Right ventricle myocardium superior (tissue), 1 donor: ENCODE data around the gene MPRIP. TPM values are rescaled to one million over a fixed set of nuclear protein-coding genes. Genes with fewer than 3 reads are reported as not detected.
"Not testable (repeated sequence)": the region's sequence is repeated elsewhere in the genome, so short reads cannot be mapped to it uniquely, and the experiment has no call there.

Source experiments
- ATAC-seq: fragments of 200-7000 bp; cut with Tn5 transposase; one replicate; pipeline ENCODE4 v1.9.1; 2020; ENCODE audit warnings: mild to moderate bottlenecking; ENCODE audit not compliant: poor library complexity
- DNase-seq: peaks from one replicate; pipeline ENCODE4 v3.0.0-alpha.2; 2020
- intact Hi-C: fragments of 100-400 bp; cut with DNase I; formaldehyde crosslinking; loops from one replicate; pipeline ENCODE4 v1.11.2; 2022
- total RNA-seq: library from RNA; stranded (reverse); fragmentation: NEBNext Ultra II Directional; extraction: Animal tissue kit (Norgen Biotek cat#: 25700); gene quantifications from one replicate; pipeline ENCODE4 v1.2.1, GENCODE V29; 2021
- donor health status: DM: no; HTN: yes; CAD: no; lungs with severe emphysema.

Gene MPRIP
- total RNA-seq, 1 donor from 2014 or later: 280 TPM

- intact Hi-C loops: not testable (repeated sequence)
- DNase-seq: peak; percentile 41
- ATAC-seq: peak; percentile 49
Measured at GRCh38 chr17:17010545-17011034, 31.7 kb upstream of the MPRIP start.

GRCh38 chr17:17011043-17011907 lies 31.0 kb upstream of the MPRIP start:
- peak; percentile 35 for DNase-seq
- intact Hi-C loops: not testable (repeated sequence)
- peak; percentile 36 for ATAC-seq

- peak; percentile 20 for DNase-seq
- ATAC-seq, intact Hi-C loops: not testable (repeated sequence)
Measured at GRCh38 chr17:17013828-17014747, 28.2 kb upstream of the MPRIP start.

- peak; percentile 27 for DNase-seq
- ATAC-seq, intact Hi-C loops: not testable (repeated sequence)
Measured at GRCh38 chr17:17014748-17015124, 27.5 kb upstream of the MPRIP start.

- no peak for ATAC-seq
- intact Hi-C loops: no loop called here
- DNase-seq: no peak
Measured at GRCh38 chr17:17015230-17015629, 27.0 kb upstream of the MPRIP start.

GRCh38 chr17:17016199-17017197 lies 25.8 kb upstream of the MPRIP start:
- DNase-seq, intact Hi-C loops: not testable (repeated sequence)

GRCh38 chr17:17017343-17018014 lies 24.8 kb upstream of the MPRIP start:
- no peak for ATAC-seq
- intact Hi-C loops: no loop called here
- DNase-seq: no peak

More at GRCh38 chr17:17016199-17017197, 25.8 kb upstream of the MPRIP start:
- not testable (repeated sequence) for ATAC-seq

GRCh38 chr17:17018021-17018441 lies 24.2 kb upstream of the MPRIP start:
- intact Hi-C loops: no loop called here
- DNase-seq (no peak), ATAC-seq (no peak)

GRCh38 chr17:17018612-17019429 lies 23.4 kb upstream of the MPRIP start:
- intact Hi-C loops: no loop called here
- no peak for ATAC-seq
- DNase-seq: peak; percentile 30

GRCh38 chr17:17019430-17019762 lies 22.9 kb upstream of the MPRIP start:
- ATAC-seq (no peak), DNase-seq (no peak)
- intact Hi-C loops: no loop called here

- intact Hi-C loops: no loop called here
- DNase-seq (peak; percentile 36), ATAC-seq (no peak)
Measured at GRCh38 chr17:17019891-17020456, 22.3 kb upstream of the MPRIP start.

GRCh38 chr17:17020821-17021193 lies 21.4 kb upstream of the MPRIP start:
- DNase-seq: peak; percentile 36
- no peak for ATAC-seq
- intact Hi-C loops: no loop called here

GRCh38 chr17:17021194-17021863 lies 20.9 kb upstream of the MPRIP start:
- intact Hi-C loops: no loop called here
- DNase-seq (peak; percentile 76), ATAC-seq (peak; percentile 86)

- DNase-seq (peak; percentile 26), ATAC-seq (no peak)
- intact Hi-C loops: no loop called here
Measured at GRCh38 chr17:17022011-17022410, 20.2 kb upstream of the MPRIP start.

GRCh38 chr17:17022456-17022855 lies 19.8 kb upstream of the MPRIP start:
- ATAC-seq (no peak), DNase-seq (peak; percentile 32)
- intact Hi-C loops: no loop called here

- intact Hi-C loops: no loop called here
- DNase-seq (peak; percentile 50), ATAC-seq (peak; percentile 6)
Measured at GRCh38 chr17:17024778-17025300, 17.4 kb upstream of the MPRIP start.
